Endothelial cell of umbilical vein (primary cell): ENCODE measurements around the gene KISS1. TPM values are rescaled to one million over a fixed set of nuclear protein-coding genes. Genes with fewer than 3 reads are reported as not detected.

Experiments
- BruUV-seq: library from RNA; stranded (reverse); fragments of 400-500 nt; replicated peaks from 2 replicates; lab custom pipeline; 2021; lab: Mats Ljungman, UMichigan
- CTCF ChIA-PET: fragments of 300-600, 350-600 bp; sonication (Branson Sonifier 250); formaldehyde crosslinking; loops from one replicate; lab custom pipeline; 2021; ENCODE audit warnings: antibody characterized with exemption, inconsistent platforms; lab: Charles Lee
- POLR2A ChIA-PET: fragments of 300-600, 350-600 bp; sonication (Branson Sonifier 250); formaldehyde crosslinking; loops from one replicate; lab custom pipeline; 2021; ENCODE audit warnings: antibody characterized with exemption, inconsistent platforms; lab: Charles Lee
- DNase-seq: peaks from one replicate; pipeline ENCODE4 v3.0.0-alpha.2; 2011; ENCODE audit warnings: low read depth, low spot score
- FAIRE-seq: peaks from 2 replicates; lab custom pipeline; 2011; peaks lifted over from hg19 to GRCh38; lab: Jason Lieb, UNC
- H2AFZ ChIP-seq: 2 replicates; pipeline ENCODE4 v1.6.0; 2012; ENCODE audit warnings: low read depth, low read length, control low read depth, inconsistent platforms
- H3K27ac ChIP-seq: 2 replicates; pipeline ENCODE4 v1.5.1; 2011; ENCODE audit warnings: low read depth, mild to moderate bottlenecking, control low read depth, low read length, moderate library complexity; ENCODE audit not compliant: insufficient read depth
- H3K27me3 ChIP-seq, 2 experiments: 2 replicates each; pipeline versions ENCODE4 v1.6.0 to v1.6.1; 2011; ENCODE audit warnings: low read length in 2 of 2, mixed read lengths in 1 of 2; ENCODE audit not compliant: control insufficient read depth in 2 of 2, insufficient read depth in 2 of 2
- H3K36me3 ChIP-seq, 2 experiments: 2 replicates in 1 of 2; 3 replicates in 1 of 2; pipeline ENCODE4 v1.5.1; 2011; ENCODE audit warnings: low read length in 2 of 2, mild to moderate bottlenecking in 1 of 2, moderate library complexity in 1 of 2; ENCODE audit not compliant: control insufficient read depth in 2 of 2, insufficient read depth in 2 of 2; ENCODE audit errors: extremely low read depth in 1 of 2
- H3K4me1 ChIP-seq: 3 replicates; pipeline ENCODE4 v1.5.1; 2011; ENCODE audit warnings: mild to moderate bottlenecking, low read length; ENCODE audit not compliant: control insufficient read depth, insufficient read depth; ENCODE audit errors: extremely low read depth
- H3K4me2 ChIP-seq: 2 replicates; pipeline ENCODE4 v1.6.1; 2011; ENCODE audit warnings: low read length, control low read depth, mixed read lengths; ENCODE audit not compliant: insufficient read depth
- H3K4me3 ChIP-seq, 3 experiments: fragments of 200-600 bp in 1 of 3; sonication (generic), shearing (Covaris generic) in 1 of 3; replicated peaks in 1 of 3; 2 replicates each; pipeline ENCODE4 v1.5.1; 2011 to 2016; ENCODE audit warnings: control low read depth in 3 of 3, low read length in 3 of 3, mild to moderate bottlenecking in 2 of 3, inconsistent platforms in 1 of 3, low read depth in 1 of 3, moderate library complexity in 1 of 3; ENCODE audit not compliant: insufficient read depth in 1 of 3
- H3K79me2 ChIP-seq: 2 replicates; pipeline ENCODE4 v1.6.0; 2012; ENCODE audit warnings: low read length, inconsistent platforms; ENCODE audit not compliant: control insufficient read depth, insufficient read depth
- H3K9ac ChIP-seq: replicated peaks from 2 replicates; pipeline ENCODE3; 2011; ENCODE audit warnings: low read length, control low read depth; ENCODE audit not compliant: insufficient read depth; ENCODE audit errors: extremely low read depth
- H3K9me1 ChIP-seq: replicated peaks from 3 replicates; pipeline ENCODE4 v1.6.0; 2011; ENCODE audit warnings: mild to moderate bottlenecking, low read length; ENCODE audit not compliant: control insufficient read depth, insufficient read depth; ENCODE audit errors: extremely low read depth
- H3K9me3 ChIP-seq: replicated peaks from 2 replicates; pipeline ENCODE4 v1.5.1; 2012; ENCODE audit warnings: low read length, inconsistent platforms; ENCODE audit not compliant: control insufficient read depth, insufficient read depth
- H4K20me1 ChIP-seq: replicated peaks from 2 replicates; pipeline ENCODE3; 2011; ENCODE audit warnings: mild to moderate bottlenecking, low read length; ENCODE audit not compliant: control insufficient read depth, insufficient read depth; ENCODE audit errors: extremely low read depth
- EZH2 ChIP-seq: IDR thresholded peaks from 2 replicates; pipeline ENCODE4 v1.6.1; 2012; ENCODE audit warnings: borderline replicate concordance, low read depth, mild to moderate bottlenecking, moderate library complexity, low read length, inconsistent platforms; ENCODE audit not compliant: severe bottlenecking
- FOS ChIP-seq: IDR thresholded peaks from 2 replicates; pipeline ENCODE4 v1.6.1; 2011; ENCODE audit warnings: mild to moderate bottlenecking, low read length, moderate library complexity, borderline replicate concordance; ENCODE audit not compliant: insufficient read depth
- GATA2 ChIP-seq: IDR thresholded peaks from 2 replicates; pipeline ENCODE4 v1.7.0; 2011; ENCODE audit warnings: low read depth, mild to moderate bottlenecking, moderate library complexity, mixed read lengths, low read length; ENCODE audit not compliant: insufficient read length, insufficient read depth
- JUN ChIP-seq: IDR thresholded peaks from 2 replicates; pipeline ENCODE4 v1.6.1; 2011; ENCODE audit warnings: borderline replicate concordance, low read depth; ENCODE audit not compliant: insufficient read length, insufficient read depth
- MYC ChIP-seq: IDR thresholded peaks from one replicate; pipeline ENCODE4 v1.6.1; 2011; ENCODE audit warnings: mild to moderate bottlenecking, low read depth, low read length
- POLR2A ChIP-seq: IDR thresholded peaks from 2 replicates; pipeline ENCODE4 v1.6.1; 2012; ENCODE audit warnings: low read depth, mild to moderate bottlenecking, control low read depth, low read length
- POLR2AphosphoS5 ChIP-seq: IDR thresholded peaks from 2 replicates; pipeline ENCODE4 v1.6.1; 2012; ENCODE audit warnings: low read depth, mild to moderate bottlenecking, control low read depth, low read length, moderate library complexity; ENCODE audit not compliant: insufficient read depth
- dilution Hi-C: fragments of 300-500 bp; cut with MboI; formaldehyde crosslinking; loops from one replicate; pipeline ENCODE4 v1.15.0; 2019; ENCODE audit warnings: low sequenced_read_pairs; ENCODE audit not compliant: extremely low pct_ligation_motif_present
- intact Hi-C: fragments of 100-400 bp; cut with micrococcal nuclease; formaldehyde crosslinking; loops from one replicate; pipeline ENCODE4 v1.10.0; 2022
- polyA plus RNA-seq, 4 experiments: library from polyadenylated mRNA; depleted of rRNA in 3 of 4; stranded (reverse) in 3 of 4; unstranded in 1 of 4; fragments of >200 nt; gene quantifications; 2 replicates each; pipeline versions ENCODE4 v1.2.1 to v1.2.3, GENCODE V29; 2011 to 2012; ENCODE audit warnings: missing spikeins in 1 of 4
- total RNA-seq: library from RNA; stranded (reverse); gene quantifications from 2 replicates; pipeline ENCODE4 v1.2.3, GENCODE V29; 2021
- TF ChIP-seq, protein P1 (sequence below): IDR thresholded peaks from 2 replicates; pipeline ENCODE4 v1.6.1; 2011; ENCODE audit not compliant: insufficient read depth, insufficient read length
- TF ChIP-seq, protein P2 (sequence below), 2 donors: IDR thresholded peaks; 1 replicate in 1 of 2; 2 replicates in 1 of 2; pipeline ENCODE4 v1.5.1; 2011; ENCODE audit warnings: low read length in 2 of 2, mild to moderate bottlenecking in 2 of 2, moderate library complexity in 2 of 2, control low read depth in 1 of 2, inconsistent platforms in 1 of 2, low read depth in 1 of 2; ENCODE audit not compliant: insufficient read depth in 1 of 2; ENCODE audit errors: extremely low read depth in 1 of 2

KISS1 gene
- total and polyA plus RNA-seq, 2 donors (not counting 3 experiments of a cell fraction or from before 2014, with no cell fraction given), result 0.22 to 1.00 TPM

DNA sequence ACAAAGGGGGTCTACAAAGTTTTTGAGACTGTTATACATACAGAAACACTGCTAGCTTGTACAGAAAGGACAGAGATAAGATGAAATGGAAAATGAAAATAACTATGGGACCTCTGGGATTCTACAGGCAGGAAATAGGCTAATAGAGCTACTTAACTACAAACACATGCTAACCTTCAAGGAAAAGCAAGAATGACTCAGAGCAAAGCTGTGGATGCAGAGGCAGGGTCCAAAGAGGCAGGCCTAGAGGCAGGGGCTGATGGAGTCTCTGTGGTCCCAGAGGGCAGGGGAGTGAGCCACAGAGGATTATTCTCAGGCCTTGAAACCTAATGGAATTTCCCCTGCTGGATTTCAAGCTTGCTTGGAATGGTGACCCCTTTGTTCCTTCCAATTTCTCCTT, 36.2 kb upstream of the KISS1 start:
- H3K36me3 ChIP-seq, result no peaks in the 10 kb centered on the region
- no peaks in the 10 kb centered on the region for H3K9me1 ChIP-seq
- H3K4me3 ChIP-seq, result no peak overlapping the region
- H3K9ac ChIP-seq, result no peak overlapping the region
- TF ChIP-seq, protein P1, sequence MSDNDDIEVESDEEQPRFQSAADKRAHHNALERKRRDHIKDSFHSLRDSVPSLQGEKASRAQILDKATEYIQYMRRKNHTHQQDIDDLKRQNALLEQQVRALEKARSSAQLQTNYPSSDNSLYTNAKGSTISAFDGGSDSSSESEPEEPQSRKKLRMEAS, result no peak
- no peak for TF ChIP-seq POLR2A
- TF ChIP-seq, protein P2, sequence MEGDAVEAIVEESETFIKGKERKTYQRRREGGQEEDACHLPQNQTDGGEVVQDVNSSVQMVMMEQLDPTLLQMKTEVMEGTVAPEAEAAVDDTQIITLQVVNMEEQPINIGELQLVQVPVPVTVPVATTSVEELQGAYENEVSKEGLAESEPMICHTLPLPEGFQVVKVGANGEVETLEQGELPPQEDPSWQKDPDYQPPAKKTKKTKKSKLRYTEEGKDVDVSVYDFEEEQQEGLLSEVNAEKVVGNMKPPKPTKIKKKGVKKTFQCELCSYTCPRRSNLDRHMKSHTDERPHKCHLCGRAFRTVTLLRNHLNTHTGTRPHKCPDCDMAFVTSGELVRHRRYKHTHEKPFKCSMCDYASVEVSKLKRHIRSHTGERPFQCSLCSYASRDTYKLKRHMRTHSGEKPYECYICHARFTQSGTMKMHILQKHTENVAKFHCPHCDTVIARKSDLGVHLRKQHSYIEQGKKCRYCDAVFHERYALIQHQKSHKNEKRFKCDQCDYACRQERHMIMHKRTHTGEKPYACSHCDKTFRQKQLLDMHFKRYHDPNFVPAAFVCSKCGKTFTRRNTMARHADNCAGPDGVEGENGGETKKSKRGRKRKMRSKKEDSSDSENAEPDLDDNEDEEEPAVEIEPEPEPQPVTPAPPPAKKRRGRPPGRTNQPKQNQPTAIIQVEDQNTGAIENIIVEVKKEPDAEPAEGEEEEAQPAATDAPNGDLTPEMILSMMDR (IDR thresholded peaks at IDR 0.05; ENCODE audit: extremely low read depth in 1 of 2, insufficient read depth in 1 of 2, low read depth in 1 of 2, low read length in 2 of 2), result no peak
- no TSS peak for BruUV-seq
- dilution Hi-C loops, result no loop called here
- no peaks in the 10 kb centered on the region for H3K79me2 ChIP-seq
- no peak for DNase-seq
- no peak overlapping the region for H3K27ac ChIP-seq
- ChIA-PET CTCF (interaction anchor here (1.9 to 4.9 kb wide), 2 partner anchors 22 to 26 kb away, joined by 4 to 25 read pairs; no protein-coding TSS in a partner anchor), POLR2A (no interaction called here)
- H4K20me1 ChIP-seq, result no peaks in the 10 kb centered on the region
- no peak for FAIRE-seq
- H3K4me1 ChIP-seq, result no peaks in the 10 kb centered on the region
- H3K9me3 ChIP-seq, result no peaks in the 10 kb centered on the region
- intact Hi-C loops, result no loop called here
- no peaks in the 10 kb centered on the region for H3K27me3 ChIP-seq
- H2AFZ ChIP-seq, result no peak overlapping the region
- no peak overlapping the region for H3K4me2 ChIP-seq

- POLR2A ChIA-PET, result no interaction called here
- no peak for FAIRE-seq
Measured at GRCh38 chr1:204230211-204230610, 33.9 kb upstream of the KISS1 start.

More at GRCh38 chr1:204230211-204230610, 33.9 kb upstream of the KISS1 start:
- CTCF ChIA-PET, result interaction anchor here (1.0 to 4.9 kb wide), 6 partner anchors 16 to 168 kb away, joined by 3 to 25 read pairs (median 4); partner anchors contain the start of gene GOLT1A
- Histone ChIP-seq H3K4me1 (no peaks in the 10 kb centered on the region), H3K27ac (no peak overlapping the region), H3K4me2 (no peak overlapping the region), H3K9ac (no peak overlapping the region), H3K79me2 (no peaks in the 10 kb centered on the region), H3K9me3 (no peaks in the 10 kb centered on the region), H3K9me1 (no peaks in the 10 kb centered on the region), H3K4me3 (no peak overlapping the region), H3K27me3 (no peaks in the 10 kb centered on the region), H3K36me3 (no peaks in the 10 kb centered on the region), H2AFZ (no peak overlapping the region), H4K20me1 (no peaks in the 10 kb centered on the region)
- BruUV-seq, result no TSS peak
- intact Hi-C loops (no loop called here), dilution Hi-C loops (no loop called here)
- DNase-seq, result no peak
- TF ChIP-seq GATA2 (no peak), MYC (no peak), JUN (no peak), EZH2 (no peak), POLR2A (no peak), FOS (no peak), POLR2AphosphoS5 (no peak)
- TF ChIP-seq, protein P2 (IDR thresholded peaks at IDR 0.05; ENCODE audit: extremely low read depth in 1 of 2, insufficient read depth in 1 of 2, low read depth in 1 of 2, low read length in 2 of 2), result no peak
- TF ChIP-seq, protein P1, result no peak
